T-cell (primary cell): ENCODE results near the gene TOB2. TPM values are rescaled to one million over a fixed set of nuclear protein-coding genes. Genes with fewer than 3 reads are reported as not detected.
"Not testable (repeated sequence)": the region's sequence is repeated elsewhere in the genome, so short reads cannot be mapped to it uniquely, and the experiment has no call there.

Experiments used
- ATAC-seq, 4 experiments: fragments of 200-7000 bp in 3 of 4; fragments of 150-1000 bp in 1 of 4; cut with Tn5 transposase; replicated peaks in 1 of 4; 1 replicate in 3 of 4; 2 replicates in 1 of 4; pipeline ENCODE4 v1.10.0; 2021; ENCODE audit warnings: moderate library complexity in 3 of 4, mild to moderate bottlenecking in 2 of 4, moderate number of reproducible peaks in 1 of 4
- CTCF ChIA-PET, 2 donors: fragments of 300-600 bp; sonication (Branson Sonifier 250); formaldehyde crosslinking; loops; one replicate each; lab custom pipeline; 2022; ENCODE audit warnings: antibody characterized with exemption in 2 of 2; lab: Charles Lee
- POLR2A ChIA-PET, 2 donors: fragments of 300-600 bp; sonication (Branson Sonifier 250); formaldehyde crosslinking; loops; one replicate each; lab custom pipeline; 2022; ENCODE audit warnings: antibody characterized with exemption in 2 of 2; lab: Charles Lee
- DNase-seq, 35 experiments: peaks; one replicate each; pipeline versions ENCODE4 v3.0.0 to v3.0.0-alpha.2; 2013 to 2023
- H3K27ac ChIP-seq: one replicate; pipeline ENCODE4 v1.5.1; 2013; ENCODE audit warnings: low read length
- H3K27me3 ChIP-seq, 2 experiments: replicated peaks in 1 of 2; 1 replicate in 1 of 2; 2 replicates in 1 of 2; pipeline versions ENCODE4 v1.6.1 to v1.7.0; 2013; ENCODE audit warnings: low read length in 1 of 2, mixed read lengths in 1 of 2; ENCODE audit not compliant: control insufficient read depth in 2 of 2, insufficient read depth in 2 of 2; ENCODE audit errors: extremely low read depth in 1 of 2
- H3K36me3 ChIP-seq, 2 donors: 1 replicate in 1 of 2; 2 replicates in 1 of 2; pipeline versions ENCODE4 v1.6.1 to v1.7.0; 2013; ENCODE audit warnings: low read length in 1 of 2; ENCODE audit not compliant: control insufficient read depth in 2 of 2, insufficient read depth in 1 of 2; ENCODE audit errors: extremely low read depth in 1 of 2
- H3K4me1 ChIP-seq, 2 experiments: 1 replicate in 1 of 2; 2 replicates in 1 of 2; pipeline versions ENCODE4 v1.6.1 to v1.7.0; 2013; ENCODE audit warnings: low read length in 2 of 2, mixed read lengths in 1 of 2; ENCODE audit not compliant: insufficient read depth in 2 of 2, control insufficient read depth in 1 of 2; ENCODE audit errors: extremely low read depth in 1 of 2
- H3K4me3 ChIP-seq, 2 donors: 1 replicate in 1 of 2; 2 replicates in 1 of 2; pipeline versions ENCODE4 v1.5.1 to v1.7.0; 2013; ENCODE audit warnings: mild to moderate bottlenecking in 2 of 2, low read length in 1 of 2, moderate library complexity in 1 of 2; ENCODE audit not compliant: control insufficient read depth in 1 of 2; ENCODE audit errors: extremely low read depth in 1 of 2
- H3K9me3 ChIP-seq: 2 replicates; pipeline ENCODE4 v1.7.0; 2013
- H3K27ac Mint-ChIP-seq, 2 donors: one replicate each; pipeline ENCODE4 v1.8.0; 2020 to 2021; ENCODE audit warnings: mild to moderate bottlenecking in 2 of 2, mixed read lengths in 2 of 2
- H3K27me3 Mint-ChIP-seq, 2 donors: one replicate each; pipeline ENCODE4 v1.8.0; 2021 to 2022; ENCODE audit warnings: mixed read lengths in 2 of 2
- H3K36me3 Mint-ChIP-seq: one replicate; pipeline ENCODE4 v1.8.0; 2021; ENCODE audit warnings: mixed read lengths
- H3K4me1 Mint-ChIP-seq, 3 donors: one replicate each; pipeline ENCODE4 v1.8.0; 2020 to 2022; ENCODE audit warnings: mixed read lengths in 3 of 3, mild to moderate bottlenecking in 1 of 3
- H3K4me3 Mint-ChIP-seq, 3 donors: one replicate each; pipeline ENCODE4 v1.8.0; 2020 to 2022; ENCODE audit warnings: mild to moderate bottlenecking in 3 of 3, mixed read lengths in 3 of 3, moderate library complexity in 3 of 3
- H3K9me3 Mint-ChIP-seq, 3 donors: one replicate each; pipeline ENCODE4 v1.8.0; 2020 to 2022; ENCODE audit warnings: mixed read lengths in 3 of 3
- WGBS: methylation state at CpG from one replicate; pipeline ENCODE4 v1.1.5; 2013; ENCODE audit warnings: missing lambda C conversion rate; ENCODE audit not compliant: insufficient coverage; 5-methylcytosine and 5-hydroxymethylcytosine counted together
- total RNA-seq, 35 experiments: library from RNA in 6 of 35; stranded (reverse) in 6 of 35; fragments of 120-200 nt in 1 of 35; gene quantifications; one replicate each; pipeline versions ENCODE4 v1.2.1 to v1.2.4 and lab custom pipeline; 2013 to 2026

Gene TOB2
- total RNA-seq, 5 donors from 2014 or later (not counting 1 experiment from before 2014, with no cell fraction given) = 22.2 to 48.6 (median 37.9) TPM

GRCh38 chr22:41469218-41469851 is 22.7 kb upstream of the TOB2 start:
- H3K36me3 Mint-ChIP-seq = peaks cover 39% of the 10 kb centered on the region
- ATAC-seq (peak in 2 of 4 experiments; percentile 3 to 19), DNase-seq (peak in 7 of 35 experiments; percentile 4 to 28 (median 16))
- H3K9me3 Mint-ChIP-seq = no peaks in the 10 kb centered on the region
- peak overlapping the region; percentile 99 to 100 for H3K27ac Mint-ChIP-seq
- peaks cover 55 to 65% (median 62%) of the 10 kb centered on the region in 3 donors for H3K4me1 Mint-ChIP-seq
- peak overlapping the region; percentile 92 for H3K27ac ChIP-seq
- no peaks in the 10 kb centered on the region for H3K9me3 ChIP-seq
- H3K27me3 Mint-ChIP-seq = no peaks in the 10 kb centered on the region
- peaks cover 15 to 30% of the 10 kb centered on the region in 2 experiments for H3K4me1 ChIP-seq
- H3K27me3 ChIP-seq = no peaks in the 10 kb centered on the region
- peaks cover 7 to 40% of the 10 kb centered on the region in 2 donors for H3K36me3 ChIP-seq
- peak overlapping the region; percentile 87 to 93 (median 87) for H3K4me3 Mint-ChIP-seq
- ChIA-PET POLR2A (interaction anchor here (0.5 to 2.5 kb wide), 7 partner anchors 9 to 88 kb away, joined by 5 to 25 read pairs (median 6); partner anchors contain the start of genes TOB2 (in 2 of the 2) and TEF (in 1 of the 2)), CTCF (interaction anchor here in 1 of 2 donors (0.8 to 1.2 kb wide), 2 partner anchors 66 to 168 kb away, joined by 3 read pairs; partner anchors contain the start of gene ZC3H7B)
- under 1% methylated on average over 18 of the region's 30 CpGs for WGBS
- H3K4me3 ChIP-seq = peak overlapping the region; percentile 92 to 96

- Mint-ChIP-seq H3K4me1 (peaks cover 48 to 63% (median 62%) of the 10 kb centered on the region in 3 donors), H3K4me3 (peak within 1 kb of the TSS; percentile 87 to 93 (median 87)), H3K36me3 (peaks cover 42% of the 10 kb centered on the region), H3K27ac (peak within 1 kb of the TSS; percentile 99 to 100), H3K27me3 (no peaks in the 10 kb centered on the region), H3K9me3 (no peaks in the 10 kb centered on the region)
- peak; percentile 90 to 94 (median 92) for ATAC-seq
- peaks cover 7 to 47% of the 10 kb centered on the region in 2 donors for H3K36me3 ChIP-seq
- CTCF ChIA-PET = interaction anchor here (0.6 to 1.4 kb wide), 10 partner anchors 12 to 650 kb away, joined by 3 to 8 read pairs (median 4); partner anchors contain the start of genes PMM1 (in 1 of the 2), SLC25A17 (in 1 of the 2), ST13 (in 1 of the 2) and XPNPEP3 (in 1 of the 2)
- peak within 1 kb of the TSS; percentile 92 to 96 for H3K4me3 ChIP-seq
- H3K27me3 ChIP-seq = no peaks in the 10 kb centered on the region
- POLR2A ChIA-PET = interaction anchor here (0.5 to 2.5 kb wide), 13 partner anchors 12 to 612 kb away, joined by 3 to 25 read pairs (median 5); partner anchors contain the start of genes TOB2 (in 2 of the 2), RANGAP1 (in 1 of the 2), ST13 (in 1 of the 2) and TEF (in 1 of the 2)
- H3K9me3 ChIP-seq = no peaks in the 10 kb centered on the region
- H3K4me1 ChIP-seq = peaks cover 15 to 30% of the 10 kb centered on the region in 2 experiments
- 1% methylated on average over 37 of the region's 51 CpGs for WGBS
- H3K27ac ChIP-seq = peak within 1 kb of the TSS; percentile 92
- peak; percentile 94 to 99 (median 97) for DNase-seq
Measured at GRCh38 chr22:41468381-41469217, 22.0 kb upstream of the TOB2 start, which contains the start of the genes ACO2 and PHF5A. Gene ACO2 (plus strand): TSS chr22:41469117. CDS start chr22:41469147, 30 bp downstream. Gene PHF5A (minus strand): TSS chr22:41468692. CDS start chr22:41468653, 39 bp downstream.

- Histone ChIP-seq H3K4me3 (no peak overlapping the region), H3K4me1 (peaks cover 0 to 6% of the 10 kb centered on the region in 2 experiments), H3K27ac (no peak overlapping the region), H3K36me3 (peaks cover 7 to 82% of the 10 kb centered on the region in 2 donors), H3K27me3 (no peaks in the 10 kb centered on the region), H3K9me3 (no peaks in the 10 kb centered on the region)
- Mint-ChIP-seq H3K4me3 (no peak overlapping the region), H3K9me3 (no peaks in the 10 kb centered on the region), H3K4me1 (peaks cover under 1 to 21% (median 13%) of the 10 kb centered on the region in 3 donors), H3K27ac (no peak overlapping the region), H3K36me3 (peaks cover 35% of the 10 kb centered on the region), H3K27me3 (no peaks in the 10 kb centered on the region)
- ATAC-seq (no peak), DNase-seq (no peak)
- ChIA-PET CTCF (no interaction called here), POLR2A (interaction anchor here in 1 of 2 donors (0.7 to 0.8 kb wide), 2 partner anchors 30 to 192 kb away, joined by 4 to 6 read pairs; no protein-coding TSS in a partner anchor)
- WGBS = no CpG with 5 or more reads among the region's 4 CpGs
Measured at GRCh38 chr22:41461901-41462300, 15.3 kb upstream of the TOB2 start.

- H3K9me3 ChIP-seq, H3K27ac ChIP-seq, H3K9me3 Mint-ChIP-seq, H3K27ac Mint-ChIP-seq, H3K4me3 Mint-ChIP-seq, DNase-seq, H3K27me3 Mint-ChIP-seq, H3K27me3 ChIP-seq, H3K4me1 ChIP-seq, H3K4me3 ChIP-seq, ATAC-seq, POLR2A ChIA-PET: not testable (repeated sequence)
- peaks cover 7 to 65% of the 10 kb centered on the region in 2 donors for H3K36me3 ChIP-seq
- no CpG with 5 or more reads among the region's 5 CpGs for WGBS
- peaks cover 0 to 17% (median 7%) of the 10 kb centered on the region in 3 donors for H3K4me1 Mint-ChIP-seq
- CTCF ChIA-PET = interaction anchor here in 1 of 2 donors (0.6 kb wide), 1 partner anchor 54 kb away, joined by 3 read pairs; no protein-coding TSS in a partner anchor
- H3K36me3 Mint-ChIP-seq = peaks cover 28% of the 10 kb centered on the region
Measured at GRCh38 chr22:41460071-41460470, 13.5 kb upstream of the TOB2 start.

- Histone ChIP-seq H3K4me1 (no peaks in the 10 kb centered on the region), H3K9me3 (no peaks in the 10 kb centered on the region), H3K4me3 (no peak overlapping the region), H3K27ac (no peak overlapping the region), H3K36me3 (peaks cover 7 to 58% of the 10 kb centered on the region in 2 donors), H3K27me3 (no peaks in the 10 kb centered on the region)
- ChIA-PET POLR2A (no interaction called here), CTCF (no interaction called here)
- ATAC-seq = no peak
- Mint-ChIP-seq H3K4me1 (peaks cover 0 to 12% (median 5%) of the 10 kb centered on the region in 3 donors), H3K27me3 (no peaks in the 10 kb centered on the region), H3K9me3 (no peaks in the 10 kb centered on the region), H3K4me3 (no peak overlapping the region), H3K27ac (no peak overlapping the region), H3K36me3 (peaks cover 21% of the 10 kb centered on the region)
- no peak for DNase-seq
- WGBS = no CpG with 5 or more reads among the region's 1 CpG
Measured at GRCh38 chr22:41459431-41459830, 12.8 kb upstream of the TOB2 start.
